ENCODE measurements around the gene JARID2.
"Not testable (repeated sequence)": the region's sequence is repeated elsewhere in the genome, so short reads cannot be mapped to it uniquely, and the experiment has no call there.

JARID2 gene

GRCh38 chr6:15287670-15288375 is 42.0 kb downstream of the JARID2 start:
- DNase-seq (ENCODE audit: low read depth in 2 of 3, low spot score in 2 of 3), result no peak

GRCh38 chr6:15288856-15289255 is 43.0 kb downstream of the JARID2 start:
- no peak for DNase-seq (ENCODE audit: low read depth in 2 of 3, low spot score in 2 of 3)

GRCh38 chr6:15289456-15289855 is 43.6 kb downstream of the JARID2 start:
- not testable (repeated sequence) for DNase-seq (ENCODE audit: low read depth in 2 of 3, low spot score in 2 of 3)

DNA sequence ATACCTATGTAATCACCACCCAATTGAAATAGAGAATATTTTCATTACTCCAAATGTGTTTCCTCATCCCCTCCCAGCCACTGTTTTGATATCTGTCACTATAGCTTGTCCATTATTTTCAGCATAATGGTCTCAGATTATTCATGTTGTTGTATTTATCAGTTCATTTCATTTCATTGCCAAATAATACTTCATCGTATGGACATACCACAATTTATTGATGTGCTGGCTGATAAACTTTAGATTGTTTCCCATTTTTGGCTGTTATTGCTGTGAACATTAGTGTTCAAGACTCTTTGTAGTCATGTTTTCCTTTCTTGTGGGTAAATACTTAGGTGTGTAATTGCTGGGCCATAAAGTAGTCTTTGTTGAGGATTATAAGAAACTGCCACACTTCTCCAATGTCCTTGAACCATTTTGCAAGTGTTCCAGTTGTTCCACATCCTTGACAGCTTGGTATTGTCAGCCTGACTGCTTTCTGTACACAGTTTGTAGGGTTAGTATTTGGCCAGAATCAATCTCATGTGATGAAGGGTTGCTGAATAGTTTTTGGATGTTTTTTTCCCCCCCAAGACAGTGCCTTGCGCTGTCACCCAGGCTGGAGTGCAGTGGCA is 44.3 kb downstream of the JARID2 start:
- DNase-seq (ENCODE audit: low read depth in 2 of 3, low spot score in 2 of 3), result no peak

GRCh38 chr6:15290962-15291704 is 45.3 kb downstream of the JARID2 start:
- DNase-seq (ENCODE audit: low read depth in 2 of 3, low spot score in 2 of 3), result no peak

GRCh38 chr6:15292721-15293302 is 46.9 kb downstream of the JARID2 start:
- no peak for DNase-seq (ENCODE audit: low read depth in 2 of 3, low spot score in 2 of 3)

- DNase-seq (ENCODE audit: low read depth in 2 of 3, low spot score in 2 of 3), result no peak
Observed at GRCh38 chr6:15293674-15294073, 47.8 kb downstream of the JARID2 start.

GRCh38 chr6:15294504-15294903 is 48.6 kb downstream of the JARID2 start:
- no peak for DNase-seq (ENCODE audit: low read depth in 2 of 3, low spot score in 2 of 3)

- DNase-seq (ENCODE audit: low read depth in 2 of 3, low spot score in 2 of 3), result no peak
Observed at GRCh38 chr6:15296249-15296648, 50.4 kb downstream of the JARID2 start.

GRCh38 chr6:15296735-15297134 is 50.9 kb downstream of the JARID2 start:
- peak in 1 of 3 experiments; percentile 19 for DNase-seq (ENCODE audit: low read depth in 2 of 3, low spot score in 2 of 3)

DNA sequence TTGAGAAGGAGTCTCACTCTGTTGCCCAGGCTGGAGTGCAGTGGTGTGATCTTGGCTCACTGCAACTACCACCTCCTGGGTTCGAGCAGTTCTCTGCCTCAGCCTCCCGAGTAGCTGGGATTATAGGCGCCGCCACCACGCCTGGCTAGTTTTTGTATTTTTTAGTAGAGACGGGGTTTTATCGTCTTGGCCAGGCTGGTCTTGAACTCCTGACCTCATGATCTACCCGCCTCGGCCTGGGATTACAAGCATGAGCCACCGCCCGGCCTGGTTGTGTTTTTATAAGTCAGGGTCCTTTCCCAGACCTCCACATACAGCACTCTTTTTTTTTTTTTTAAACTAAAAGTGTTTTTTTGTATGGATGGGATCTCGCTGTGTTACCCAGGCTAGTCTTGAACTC is 51.3 kb downstream of the JARID2 start:
- DNase-seq (ENCODE audit: low read depth in 2 of 3, low spot score in 2 of 3), result not testable (repeated sequence)

GRCh38 chr6:15297895-15298590 is 52.2 kb downstream of the JARID2 start:
- no peak for DNase-seq (ENCODE audit: low read depth in 2 of 3, low spot score in 2 of 3)

DNA sequence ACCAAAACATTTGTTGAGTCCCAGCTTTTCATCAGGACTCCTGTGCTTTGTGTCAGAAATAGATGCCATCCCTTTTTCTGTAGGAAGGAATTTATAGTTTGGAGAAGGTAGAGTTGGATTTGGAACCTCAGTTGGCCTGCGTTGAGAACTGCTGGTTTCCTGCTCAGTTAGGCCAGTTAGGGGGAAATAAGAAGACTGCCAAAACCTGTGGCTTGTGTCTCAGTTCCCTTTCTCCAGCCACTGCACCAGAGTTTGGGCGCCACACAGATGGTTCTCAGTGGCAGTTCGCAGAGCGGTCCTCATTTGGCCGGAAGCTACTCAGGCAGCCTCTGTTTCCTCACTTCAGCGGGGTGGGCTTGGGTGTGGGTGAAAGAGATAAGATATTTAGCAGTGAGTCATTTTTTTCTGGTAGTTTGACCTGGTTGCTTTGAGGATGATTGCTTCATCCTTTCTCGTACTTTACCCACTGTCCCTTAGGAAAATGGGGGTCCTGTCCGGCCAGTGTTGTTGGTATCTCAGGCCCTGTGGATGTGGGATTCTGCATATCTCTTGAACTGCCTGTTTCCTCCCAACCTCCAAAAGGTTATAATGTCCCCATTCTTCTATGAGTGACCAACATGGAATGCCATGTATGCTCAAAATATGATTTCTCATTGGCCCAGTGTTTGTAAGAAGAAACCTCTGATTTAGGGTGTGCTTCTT is 53.7 kb downstream of the JARID2 start:
- DNase-seq (ENCODE audit: low read depth in 2 of 3, low spot score in 2 of 3), result peak in 1 of 3 experiments; percentile 52

DNA sequence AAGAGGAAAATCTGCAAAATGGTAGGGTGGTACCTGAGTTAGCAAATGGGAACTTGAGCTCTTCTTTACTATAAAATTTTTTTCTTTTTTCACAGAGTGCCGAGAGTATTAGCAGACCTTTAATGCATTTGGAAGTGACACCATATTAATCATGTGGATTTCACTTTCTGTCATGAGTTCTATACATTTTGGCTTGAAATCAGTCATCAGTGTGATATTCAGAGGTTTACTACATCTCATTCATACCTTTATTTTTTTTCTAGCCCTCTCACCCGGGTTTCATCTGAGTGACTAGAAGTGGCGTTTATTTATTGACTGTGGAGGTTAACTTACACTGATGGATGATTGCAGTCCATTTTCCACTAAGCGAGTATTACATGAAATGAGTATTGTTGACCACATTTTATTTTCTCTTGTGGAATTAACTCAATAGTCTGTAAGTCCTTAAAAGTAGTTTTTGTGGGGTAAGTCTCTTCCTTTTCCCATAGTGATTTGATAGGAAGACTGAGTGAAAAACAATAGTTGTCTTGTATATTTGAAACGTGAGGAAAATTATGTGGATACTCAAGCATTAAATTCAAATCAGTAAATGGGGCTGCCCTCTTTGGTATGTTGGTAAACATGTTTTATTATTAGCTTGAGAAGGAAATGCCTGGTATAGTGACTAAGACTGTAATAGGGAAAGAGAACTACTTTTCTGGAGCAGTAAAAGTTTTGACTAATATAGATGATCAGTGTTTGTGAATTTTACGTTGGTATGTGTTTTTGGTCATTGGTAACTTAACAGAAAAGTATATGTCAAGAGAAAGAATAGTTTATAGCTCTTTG is 55.5 kb downstream of the JARID2 start:
- no peak for DNase-seq (ENCODE audit: low read depth in 2 of 3, low spot score in 2 of 3)

- DNase-seq (ENCODE audit: low read depth in 2 of 3, low spot score in 2 of 3), result no peak
Observed at GRCh38 chr6:15303162-15303919, 57.5 kb downstream of the JARID2 start.

DNA sequence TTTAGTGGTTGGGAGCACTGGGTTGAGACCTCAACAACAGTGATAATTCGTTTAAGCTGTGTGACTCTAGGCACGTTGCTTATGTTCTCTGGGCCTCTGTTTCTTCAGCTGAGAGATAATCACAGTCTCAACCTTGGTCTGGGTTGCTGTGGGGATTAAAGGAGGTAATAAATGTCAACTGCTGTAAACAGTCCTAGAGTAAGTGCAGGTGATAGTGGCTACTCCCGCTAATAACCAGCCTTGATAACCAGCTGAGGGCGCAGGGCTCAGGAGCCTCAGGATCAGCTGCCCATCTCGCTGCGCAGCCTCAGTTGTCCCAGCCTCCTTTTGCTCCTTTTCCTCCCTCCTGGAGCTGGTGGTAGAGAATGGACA is 58.0 kb downstream of the JARID2 start:
- DNase-seq (ENCODE audit: low read depth in 2 of 3, low spot score in 2 of 3), result no peak

DNA sequence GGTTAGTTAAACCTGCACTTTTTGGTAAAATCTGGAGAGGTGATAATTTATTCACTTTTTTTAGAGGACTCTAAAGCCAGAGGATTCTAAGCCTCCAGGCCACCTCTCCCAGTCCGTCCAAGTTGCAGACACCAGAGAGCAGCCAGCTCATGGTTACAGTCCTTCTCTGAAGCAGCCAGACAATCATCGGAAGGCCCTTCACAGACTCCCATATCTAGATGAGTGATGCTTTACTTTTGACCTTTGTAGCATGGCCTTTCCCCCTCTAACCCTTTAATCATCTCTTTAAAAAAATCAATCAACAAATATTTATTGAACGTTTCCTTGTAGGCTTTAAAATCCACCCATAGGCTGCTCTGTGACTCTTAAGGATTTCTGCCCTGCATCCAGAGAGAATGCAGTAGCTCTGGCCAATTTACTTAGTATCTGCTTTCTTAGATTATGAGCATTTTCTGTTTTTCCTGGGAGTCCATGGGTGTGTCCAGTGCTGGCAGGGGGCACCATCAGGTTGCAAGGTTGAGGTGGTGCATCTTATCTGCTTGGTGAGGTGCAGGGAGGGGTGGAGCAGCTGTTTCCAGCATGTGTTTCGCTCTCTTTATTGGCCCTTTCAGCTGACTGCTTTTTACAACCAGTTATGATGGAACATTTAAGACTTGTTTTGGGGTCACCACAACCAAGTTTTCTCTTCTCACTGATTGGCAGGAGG is 58.6 kb downstream of the JARID2 start:
- no peak for DNase-seq (ENCODE audit: low read depth in 2 of 3, low spot score in 2 of 3)

DNA sequence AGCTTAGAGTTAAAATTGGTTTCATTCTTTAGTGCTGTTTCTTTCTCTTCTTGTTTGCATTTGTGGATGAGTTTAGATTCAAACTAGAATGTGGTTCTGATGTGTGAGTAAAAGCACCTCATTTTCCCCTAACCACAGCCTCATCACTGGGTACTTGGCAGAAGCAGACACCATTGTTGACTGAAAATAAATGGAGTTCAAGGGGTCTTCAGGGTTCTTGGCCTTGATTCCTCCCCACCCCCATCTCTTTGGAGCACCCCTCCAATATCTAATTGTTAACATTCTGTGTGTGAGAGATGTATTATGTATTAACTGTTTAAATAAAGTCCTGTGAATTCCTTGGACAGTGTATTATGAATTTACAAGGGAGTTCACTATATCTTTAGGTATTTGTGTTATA is 59.6 kb downstream of the JARID2 start:
- DNase-seq (ENCODE audit: low read depth in 2 of 3, low spot score in 2 of 3), result no peak
